NCI-H187 treated with DMSO at 0.1 percent for 48 hours (cell line): Measurements from ENCODE around the gene NUDCD2.
"Not testable (repeated sequence)": the region's sequence is repeated elsewhere in the genome, so short reads cannot be mapped to it uniquely, and the experiment has no call there.

ENCODE experiments used
- DNase-seq: peaks from one replicate; lab custom pipeline; 2025; lab: John Stamatoyannopoulos, UW

NUDCD2 gene

GRCh38 chr5:163467682-163468081, 7.8 kb upstream of the NUDCD2 start:
- DNase-seq = no peak

GRCh38 chr5:163463063-163463435, 3.1 kb upstream of the NUDCD2 start:
- no peak for DNase-seq

GRCh38 chr5:163460562-163461171, 765 bp upstream of the NUDCD2 start, which contains the start of gene HMMR:
Gene HMMR, plus strand, starts transcription at chr5:163460632. Its CDS starts 61 bp downstream, at chr5:163460693.
- DNase-seq = no peak

- no peak for DNase-seq
Observed at GRCh38 chr5:163459462-163459818, 462 bp downstream of the NUDCD2 start.

GRCh38 chr5:163458778-163459385, 1.0 kb downstream of the NUDCD2 start:
- DNase-seq = no peak

GRCh38 chr5:163456840-163457239, 3.1 kb downstream of the NUDCD2 start:
- DNase-seq = no peak

GRCh38 chr5:163456029-163456589, 3.8 kb downstream of the NUDCD2 start:
- DNase-seq = no peak

- DNase-seq = not testable (repeated sequence)
Observed at GRCh38 chr5:163455406-163455805, 4.5 kb downstream of the NUDCD2 start.

GRCh38 chr5:163453705-163454104, 6.2 kb downstream of the NUDCD2 start:
- no peak for DNase-seq

GRCh38 chr5:163451489-163451888, 8.4 kb downstream of the NUDCD2 start:
- no peak for DNase-seq

- DNase-seq = no peak
Observed at GRCh38 chr5:163448491-163448890, 11.4 kb downstream of the NUDCD2 start.

- DNase-seq = no peak
Observed at GRCh38 chr5:163447875-163448274, 12.0 kb downstream of the NUDCD2 start.

- no peak for DNase-seq
Observed at GRCh38 chr5:163447191-163447590, 12.7 kb downstream of the NUDCD2 start.

- DNase-seq = no peak
Observed at GRCh38 chr5:163445345-163445744, 14.6 kb downstream of the NUDCD2 start.

GRCh38 chr5:163444526-163444925, 15.4 kb downstream of the NUDCD2 start:
- no peak for DNase-seq

GRCh38 chr5:163440954-163441353, 18.9 kb downstream of the NUDCD2 start:
- DNase-seq = no peak

- DNase-seq = no peak
Observed at GRCh38 chr5:163439092-163439425, 20.8 kb downstream of the NUDCD2 start.

GRCh38 chr5:163437309-163438182, 22.4 kb downstream of the NUDCD2 start, which contains the start of gene CCNG1:
Gene CCNG1, plus strand, starts transcription at chr5:163437595. Its CDS starts 1,662 bp downstream, at chr5:163439257.
- DNase-seq = peak; percentile 88

GRCh38 chr5:163437011-163437308, 22.9 kb downstream of the NUDCD2 start:
- no peak for DNase-seq

- DNase-seq = no peak
Observed at GRCh38 chr5:163436515-163436914, 23.4 kb downstream of the NUDCD2 start.

GRCh38 chr5:163434401-163434866, 25.5 kb downstream of the NUDCD2 start:
- no peak for DNase-seq

GRCh38 chr5:163433271-163433670, 26.6 kb downstream of the NUDCD2 start:
- no peak for DNase-seq

GRCh38 chr5:163432544-163432943, 27.4 kb downstream of the NUDCD2 start:
- no peak for DNase-seq
